Measurements from ENCODE around the gene PDLIM5.

GRCh38 chr4:94714365-94715160, 262.8 kb downstream of the PDLIM5 start:
- TF ChIP-seq CTCF (IDR thresholded peaks at IDR 0.05) (no peak), EP300 (IDR thresholded peaks at IDR 0.05; ENCODE audit: low read depth) (no peak), POLR2AphosphoS5 (IDR thresholded peaks at IDR 0.05) (no peak)

Measured in transverse colon (tissue), 4 donors.